ENCODE measurements around the gene ASXL2.

DNA sequence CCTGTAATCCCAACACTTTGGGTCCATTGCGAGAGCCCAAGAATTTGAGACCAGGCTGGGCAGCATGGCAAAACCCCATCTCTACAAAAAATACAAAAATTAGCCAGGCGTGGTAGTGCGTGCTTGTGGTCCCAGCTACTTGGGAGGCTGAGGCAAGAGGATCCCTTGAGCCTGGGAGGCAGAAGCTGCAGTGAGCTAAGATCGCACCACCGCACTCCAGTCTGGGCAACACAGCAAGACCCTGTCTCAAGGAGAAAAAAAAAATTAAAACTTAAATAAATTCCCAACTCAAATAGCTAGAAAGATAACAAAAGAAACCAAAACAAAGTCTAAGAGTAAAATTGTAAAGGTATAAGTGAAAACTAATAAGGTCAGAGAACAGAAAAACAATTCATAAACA, 6.2 kb downstream of the ASXL2 start:
- TF ChIP-seq CTCF (IDR thresholded peaks at IDR 0.05) (no peak), POLR2A (IDR thresholded peaks at IDR 0.05) (no peak)

Measured in suprapubic skin (tissue), 3 donors.